Esophagus muscularis mucosa (tissue), 4 donors: ENCODE data around the gene ACSS1.

ENCODE experiments used
- CTCF ChIP-seq, 3 experiments: fragments of 200-600 bp in 2 of 3; fragments of 450-650 bp in 1 of 3; sonication (generic) in 2 of 3; IDR thresholded peaks; one replicate each; pipeline ENCODE4 v1.5.1; 2017 to 2019; ENCODE audit warnings: antibody characterized with exemption in 3 of 3, mild to moderate bottlenecking in 2 of 3, moderate library complexity in 1 of 3
- EP300 ChIP-seq: sonication (generic); formaldehyde crosslinking; IDR thresholded peaks from one replicate; pipeline ENCODE4 v1.6.1; 2017; ENCODE audit warnings: antibody characterized with exemption
- POLR2A ChIP-seq: fragments of 450-650 bp; IDR thresholded peaks from one replicate; pipeline ENCODE4 v1.6.1; 2017; ENCODE audit warnings: antibody characterized with exemption, moderate library complexity, mild to moderate bottlenecking, low read depth

GRCh38 chr20:25000268-25000801 is 57.6 kb downstream of the ACSS1 start:
- peak in 1 of 3 experiments; percentile 16 for TF ChIP-seq CTCF (IDR thresholded peaks at IDR 0.05)
- no peak for TF ChIP-seq POLR2A
- TF ChIP-seq EP300: no peak
